ENCODE measurements around the gene ATRN.

Gene ATRN

GRCh38 chr20:3631534-3631933 is 160.7 kb downstream of the ATRN start:
- no peak for DNase-seq

GRCh38 chr20:3632311-3633004 is 161.6 kb downstream of the ATRN start:
- no peak for DNase-seq

- no peak for DNase-seq
Observed at GRCh38 chr20:3633913-3634478, 163.2 kb downstream of the ATRN start.

GRCh38 chr20:3635346-3635745 is 164.5 kb downstream of the ATRN start:
- DNase-seq, result no peak

- no peak for DNase-seq
Observed at GRCh38 chr20:3640259-3640658, 169.4 kb downstream of the ATRN start.

GRCh38 chr20:3645309-3646066 is 174.7 kb downstream of the ATRN start:
- no peak for DNase-seq

GRCh38 chr20:3646067-3646440 is 175.2 kb downstream of the ATRN start:
- DNase-seq, result no peak

GRCh38 chr20:3646651-3647050 is 175.8 kb downstream of the ATRN start:
- DNase-seq, result no peak

- DNase-seq, result no peak
Observed at GRCh38 chr20:3647473-3647872, 176.7 kb downstream of the ATRN start.

GRCh38 chr20:3648951-3649350 is 178.1 kb downstream of the ATRN start:
- DNase-seq, result no peak

GRCh38 chr20:3651204-3651962 is 180.6 kb downstream of the ATRN start:
- no peak for DNase-seq

- DNase-seq, result no peak
Observed at GRCh38 chr20:3652221-3652620, 181.4 kb downstream of the ATRN start.

- DNase-seq, result no peak
Observed at GRCh38 chr20:3652676-3653596, 182.1 kb downstream of the ATRN start.

- no peak for DNase-seq
Observed at GRCh38 chr20:3653921-3654320, 183.1 kb downstream of the ATRN start.

GRCh38 chr20:3654326-3655130 is 183.7 kb downstream of the ATRN start:
- DNase-seq, result no peak

- DNase-seq, result no peak
Observed at GRCh38 chr20:3655131-3655405, 184.2 kb downstream of the ATRN start.

- no peak for DNase-seq
Observed at GRCh38 chr20:3658019-3658715, 187.3 kb downstream of the ATRN start.

- DNase-seq, result no peak
Observed at GRCh38 chr20:3658716-3659491, 188.1 kb downstream of the ATRN start.

GRCh38 chr20:3659492-3660261 is 188.9 kb downstream of the ATRN start:
- no peak for DNase-seq

Data from activated naive CD4-positive, alpha-beta T cell (primary cell).